Measurements from ENCODE around the gene TBP. TPM values are rescaled to one million over a fixed set of nuclear protein-coding genes. Genes with fewer than 3 reads are reported as not detected.

The TBP gene
- total and polyA plus RNA-seq, 2 experiments from 2014 or later: 15.5 to 20.2 TPM

DNA sequence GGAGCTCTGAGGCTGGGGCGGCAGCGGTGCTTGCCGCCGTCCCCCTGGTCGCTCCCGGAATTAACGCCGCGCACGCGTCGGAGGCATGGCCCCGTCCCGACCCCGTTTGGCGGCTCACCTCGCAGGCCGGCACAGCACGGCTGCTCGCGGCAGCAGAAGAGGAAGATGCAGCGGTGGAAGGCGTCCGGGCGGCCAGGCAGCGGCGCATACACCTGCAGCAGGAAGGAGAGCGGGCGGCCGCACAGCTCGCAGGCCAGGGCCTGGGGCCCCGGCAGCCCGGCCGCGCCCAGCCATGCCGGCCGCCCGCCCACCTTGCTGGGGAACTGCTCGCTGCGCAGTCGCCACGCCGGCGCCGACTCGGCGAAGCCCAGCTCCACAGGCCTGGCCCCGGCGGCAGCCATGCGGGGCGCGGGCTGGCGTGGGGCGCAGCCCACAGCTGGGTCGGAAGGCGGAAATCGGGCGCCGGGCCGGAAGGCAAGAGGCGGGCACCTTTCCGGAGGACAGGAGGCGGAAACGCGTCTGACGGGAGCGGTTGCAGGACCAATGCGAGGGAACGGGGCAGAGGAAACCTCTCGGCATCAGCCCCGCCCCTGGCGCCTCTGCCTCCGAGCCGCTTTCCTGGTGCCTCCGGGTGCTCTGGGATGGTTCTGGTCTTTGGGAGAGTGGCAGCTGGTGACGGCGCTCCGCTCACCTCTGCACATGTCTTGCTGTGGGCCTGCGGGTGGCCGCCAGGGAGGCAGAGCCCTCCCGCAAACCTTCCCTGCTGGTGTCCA is 30.2 kb downstream of the TBP start, which contains the start of gene PDCD2:
Gene PDCD2 (minus strand): TSS at position 457 of the 773 bp plus-strand sequence. CDS start 56 bp downstream, at position 401.
- H3K4me1 ChIP-seq (ENCODE audit: insufficient read depth): peaks cover 9% of the 10 kb centered on the region
- H3K9me3 ChIP-seq (ENCODE audit: low read depth): no peaks in the 10 kb centered on the region
- no peaks in the 10 kb centered on the region for H3K9me2 ChIP-seq (replicated peaks; ENCODE audit: insufficient read depth)
- H2AFZ ChIP-seq: peak within 1 kb of the TSS; percentile 92
- peak within 1 kb of the TSS; percentile 91 for H3K27ac ChIP-seq
- under 1% methylated on average over 64 of the region's 81 CpGs for WGBS (ENCODE audit: low lambda C conversion rate, missing lambda C conversion rate)
- TF ChIP-seq, protein P1, sequence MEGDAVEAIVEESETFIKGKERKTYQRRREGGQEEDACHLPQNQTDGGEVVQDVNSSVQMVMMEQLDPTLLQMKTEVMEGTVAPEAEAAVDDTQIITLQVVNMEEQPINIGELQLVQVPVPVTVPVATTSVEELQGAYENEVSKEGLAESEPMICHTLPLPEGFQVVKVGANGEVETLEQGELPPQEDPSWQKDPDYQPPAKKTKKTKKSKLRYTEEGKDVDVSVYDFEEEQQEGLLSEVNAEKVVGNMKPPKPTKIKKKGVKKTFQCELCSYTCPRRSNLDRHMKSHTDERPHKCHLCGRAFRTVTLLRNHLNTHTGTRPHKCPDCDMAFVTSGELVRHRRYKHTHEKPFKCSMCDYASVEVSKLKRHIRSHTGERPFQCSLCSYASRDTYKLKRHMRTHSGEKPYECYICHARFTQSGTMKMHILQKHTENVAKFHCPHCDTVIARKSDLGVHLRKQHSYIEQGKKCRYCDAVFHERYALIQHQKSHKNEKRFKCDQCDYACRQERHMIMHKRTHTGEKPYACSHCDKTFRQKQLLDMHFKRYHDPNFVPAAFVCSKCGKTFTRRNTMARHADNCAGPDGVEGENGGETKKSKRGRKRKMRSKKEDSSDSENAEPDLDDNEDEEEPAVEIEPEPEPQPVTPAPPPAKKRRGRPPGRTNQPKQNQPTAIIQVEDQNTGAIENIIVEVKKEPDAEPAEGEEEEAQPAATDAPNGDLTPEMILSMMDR (IDR thresholded peaks at IDR 0.05; ENCODE audit: poor library complexity): no peak
- TF ChIP-seq EZH2phosphoT487 (IDR thresholded peaks at IDR 0.05; ENCODE audit: low read depth, severe bottlenecking, unreplicated experiment) (no peak), EZH2 (IDR thresholded peaks at IDR 0.05; ENCODE audit: borderline replicate concordance) (no peak)
- H3K79me2 ChIP-seq: peaks cover 11% of the 10 kb centered on the region
- no peaks in the 10 kb centered on the region for H3K27me3 ChIP-seq
- no peaks in the 10 kb centered on the region for H3K36me3 ChIP-seq (replicated peaks; ENCODE audit: insufficient read depth, low read depth)
- H3K4me3 ChIP-seq: peak within 1 kb of the TSS; percentile 93
- DNase-seq (ENCODE audit: low spot score): peak; percentile 96
- no peaks in the 10 kb centered on the region for H4K20me1 ChIP-seq (ENCODE audit: insufficient read depth, poor library complexity, severe bottlenecking)
- peak within 1 kb of the TSS; percentile 85 for H3K4me2 ChIP-seq

- Histone ChIP-seq H3K79me2 (peaks cover 11% of the 10 kb centered on the region), H3K4me2 (peak overlapping the region; percentile 85), H3K4me1 (ENCODE audit: insufficient read depth) (peaks cover 9% of the 10 kb centered on the region), H3K4me3 (peak overlapping the region; percentile 90), H3K9me3 (ENCODE audit: low read depth) (no peaks in the 10 kb centered on the region), H3K9me2 (replicated peaks; ENCODE audit: insufficient read depth) (no peaks in the 10 kb centered on the region), H3K27ac (peak overlapping the region; percentile 91), H3K36me3 (replicated peaks; ENCODE audit: insufficient read depth, low read depth) (no peaks in the 10 kb centered on the region), H3K27me3 (no peaks in the 10 kb centered on the region), H2AFZ (peak overlapping the region; percentile 92), H4K20me1 (ENCODE audit: insufficient read depth, poor library complexity, severe bottlenecking) (no peaks in the 10 kb centered on the region)
- TF ChIP-seq, protein P1 (IDR thresholded peaks at IDR 0.05; ENCODE audit: poor library complexity): no peak
- TF ChIP-seq EZH2phosphoT487 (IDR thresholded peaks at IDR 0.05; ENCODE audit: low read depth, severe bottlenecking, unreplicated experiment) (no peak), EZH2 (IDR thresholded peaks at IDR 0.05; ENCODE audit: borderline replicate concordance) (no peak)
- DNase-seq (ENCODE audit: low spot score): peak; percentile 21
- WGBS (ENCODE audit: low lambda C conversion rate, missing lambda C conversion rate): 3% methylated on average over 6 of the region's 6 CpGs
Observed at GRCh38 chr6:170584954-170585498, 30.9 kb downstream of the TBP start.

DNA sequence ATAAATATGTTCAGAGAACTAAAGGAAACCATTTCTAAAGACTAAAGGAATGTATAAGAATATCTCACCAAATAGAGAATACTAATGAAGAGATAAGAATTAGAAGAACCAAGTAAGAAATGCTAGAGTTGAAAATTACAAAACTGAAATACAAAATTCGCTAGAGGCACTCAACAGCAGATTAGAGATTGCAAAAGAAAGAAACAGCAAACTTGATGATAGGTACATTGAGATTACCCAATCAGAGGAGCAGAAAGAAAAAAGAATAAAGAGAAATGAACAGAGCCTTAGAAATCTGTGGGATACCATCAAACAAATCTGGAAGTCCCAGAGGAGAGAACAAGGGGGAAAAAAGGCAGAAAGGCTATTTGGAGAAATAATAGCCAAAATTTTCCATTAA is 36.6 kb downstream of the TBP start:
- no peaks in the 10 kb centered on the region for H3K36me3 ChIP-seq (replicated peaks; ENCODE audit: insufficient read depth, low read depth)
- H3K9me3 ChIP-seq (ENCODE audit: low read depth): peaks cover 4% of the 10 kb centered on the region

More for the DNA sequence above, 36.6 kb downstream of the TBP start:
- TF ChIP-seq, protein P1 (IDR thresholded peaks at IDR 0.05; ENCODE audit: poor library complexity): no peak
- TF ChIP-seq EZH2 (IDR thresholded peaks at IDR 0.05; ENCODE audit: borderline replicate concordance) (no peak), EZH2phosphoT487 (IDR thresholded peaks at IDR 0.05; ENCODE audit: low read depth, severe bottlenecking, unreplicated experiment) (no peak)
- Histone ChIP-seq H4K20me1 (ENCODE audit: insufficient read depth, poor library complexity, severe bottlenecking) (no peaks in the 10 kb centered on the region), H3K4me3 (no peak overlapping the region), H2AFZ (no peak overlapping the region), H3K27ac (no peak overlapping the region), H3K4me2 (no peak overlapping the region), H3K79me2 (no peaks in the 10 kb centered on the region), H3K9me2 (replicated peaks; ENCODE audit: insufficient read depth) (no peaks in the 10 kb centered on the region), H3K4me1 (ENCODE audit: insufficient read depth) (peaks cover 2% of the 10 kb centered on the region), H3K27me3 (no peaks in the 10 kb centered on the region)
- 77% methylated on average over 1 of the region's 1 CpG for WGBS (ENCODE audit: low lambda C conversion rate, missing lambda C conversion rate)
- DNase-seq (ENCODE audit: low spot score): no peak

Measured in hepatocyte (in vitro differentiated cells).